Measurements from ENCODE around the gene OGN. TPM values are rescaled to one million over a fixed set of nuclear protein-coding genes. Genes with fewer than 3 reads are reported as not detected.

OGN gene
- total RNA-seq, 2 experiments from 2014 or later = not detected

GRCh38 chr9:92378865-92379560 lies 25.4 kb downstream of the OGN start:
- H3K9me3 Mint-ChIP-seq (ENCODE audit: low read depth) = peaks cover 9% of the 10 kb centered on the region
- intact Hi-C loops (cut with DNase I, micrococcal nuclease) = no loop called here
- no peak for DNase-seq
- H3K27me3 Mint-ChIP-seq = no peaks in the 10 kb centered on the region
- peaks cover 19% of the 10 kb centered on the region for H3K36me3 Mint-ChIP-seq (ENCODE audit: low read depth)
- peaks cover 17% of the 10 kb centered on the region for H3K4me1 Mint-ChIP-seq
- peak; percentile 57 for ATAC-seq
- ChIA-PET POLR2A (no interaction called here), CTCF (no interaction called here)
- no peak overlapping the region for H3K27ac Mint-ChIP-seq
- no peak overlapping the region for H3K4me3 Mint-ChIP-seq

- no peak for ATAC-seq
- no peak for DNase-seq
- Mint-ChIP-seq H3K27ac (no peak overlapping the region), H3K36me3 (ENCODE audit: low read depth) (peaks cover 22% of the 10 kb centered on the region), H3K9me3 (ENCODE audit: low read depth) (peaks cover 10% of the 10 kb centered on the region), H3K27me3 (no peaks in the 10 kb centered on the region), H3K4me3 (no peak overlapping the region), H3K4me1 (peaks cover 17% of the 10 kb centered on the region)
- POLR2A ChIA-PET = interaction anchor here (0.7 kb wide), 2 partner anchors 238 to 292 kb away, joined by 3 read pairs; no protein-coding TSS in a partner anchor
- CTCF ChIA-PET = no interaction called here
- intact Hi-C loops (cut with DNase I, micrococcal nuclease) = no loop called here
Measured at GRCh38 chr9:92377876-92378275, 26.5 kb downstream of the OGN start.

- DNase-seq (no peak), ATAC-seq (no peak)
- H3K27me3 Mint-ChIP-seq = no peaks in the 10 kb centered on the region
- intact Hi-C loops (cut with DNase I, micrococcal nuclease) = no loop called here
- H3K9me3 Mint-ChIP-seq (ENCODE audit: low read depth) = peaks cover 20% of the 10 kb centered on the region
- POLR2A ChIA-PET = no interaction called here
- peaks cover 39% of the 10 kb centered on the region for H3K36me3 Mint-ChIP-seq (ENCODE audit: low read depth)
- CTCF ChIA-PET = no interaction called here
- H3K27ac Mint-ChIP-seq = no peak overlapping the region
- peaks cover 4% of the 10 kb centered on the region for H3K4me1 Mint-ChIP-seq
- no peak overlapping the region for H3K4me3 Mint-ChIP-seq
Measured at GRCh38 chr9:92373167-92373566, 31.2 kb downstream of the OGN start.

- Mint-ChIP-seq H3K36me3 (ENCODE audit: low read depth) (peaks cover 29% of the 10 kb centered on the region), H3K4me3 (no peak overlapping the region), H3K27ac (no peak overlapping the region), H3K4me1 (no peaks in the 10 kb centered on the region), H3K27me3 (no peaks in the 10 kb centered on the region), H3K9me3 (ENCODE audit: low read depth) (peaks cover 13% of the 10 kb centered on the region)
- DNase-seq = no peak
- intact Hi-C loops (cut with DNase I, micrococcal nuclease) = no loop called here
- ChIA-PET CTCF (interaction anchor here (0.8 to 1.0 kb wide), 2 partner anchors 11 to 206 kb away, joined by 3 read pairs; no protein-coding TSS in a partner anchor), POLR2A (no interaction called here)
- no peak for ATAC-seq
Measured at GRCh38 chr9:92369075-92369474, 35.3 kb downstream of the OGN start.

GRCh38 chr9:92360083-92360482 lies 44.3 kb downstream of the OGN start:
- no peak overlapping the region for H3K27ac Mint-ChIP-seq
- POLR2A ChIA-PET = no interaction called here
- peaks cover 14% of the 10 kb centered on the region for H3K9me3 Mint-ChIP-seq (ENCODE audit: low read depth)
- intact Hi-C loops (cut with DNase I, micrococcal nuclease) = no loop called here
- no peaks in the 10 kb centered on the region for H3K27me3 Mint-ChIP-seq
- H3K4me3 Mint-ChIP-seq = no peak overlapping the region
- H3K36me3 Mint-ChIP-seq (ENCODE audit: low read depth) = peaks cover 29% of the 10 kb centered on the region
- no peak for ATAC-seq
- no peaks in the 10 kb centered on the region for H3K4me1 Mint-ChIP-seq
- DNase-seq = no peak
- CTCF ChIA-PET = interaction anchor here (0.8 kb wide), 1 partner anchor 8 kb away, joined by 4 read pairs; no protein-coding TSS in a partner anchor

GRCh38 chr9:92359394-92359995 lies 44.9 kb downstream of the OGN start:
- CTCF ChIA-PET = interaction anchor here (0.7 to 0.8 kb wide), 2 partner anchors 8 to 1726 kb away, joined by 3 to 4 read pairs; no protein-coding TSS in a partner anchor
- ATAC-seq = no peak
- intact Hi-C loops (cut with DNase I, micrococcal nuclease) = no loop called here
- Mint-ChIP-seq H3K4me3 (no peak overlapping the region), H3K27me3 (no peaks in the 10 kb centered on the region), H3K36me3 (ENCODE audit: low read depth) (peaks cover 33% of the 10 kb centered on the region), H3K27ac (no peak overlapping the region), H3K9me3 (ENCODE audit: low read depth) (peaks cover 19% of the 10 kb centered on the region), H3K4me1 (no peaks in the 10 kb centered on the region)
- no peak for DNase-seq
- POLR2A ChIA-PET = interaction anchor here (0.6 kb wide), 1 partner anchor 430 kb away, joined by 4 read pairs; no protein-coding TSS in a partner anchor

GRCh38 chr9:92353051-92353450 lies 51.3 kb downstream of the OGN start:
- peaks cover 4% of the 10 kb centered on the region for H3K4me1 Mint-ChIP-seq
- DNase-seq (no peak), ATAC-seq (no peak)
- peaks cover 54% of the 10 kb centered on the region for H3K36me3 Mint-ChIP-seq (ENCODE audit: low read depth)
- H3K4me3 Mint-ChIP-seq = no peak overlapping the region
- intact Hi-C loops (cut with DNase I, micrococcal nuclease) = no loop called here
- H3K27ac Mint-ChIP-seq = no peak overlapping the region
- no peaks in the 10 kb centered on the region for H3K27me3 Mint-ChIP-seq
- H3K9me3 Mint-ChIP-seq (ENCODE audit: low read depth) = peaks cover 17% of the 10 kb centered on the region
- ChIA-PET POLR2A (no interaction called here), CTCF (no interaction called here)

- peaks cover 46% of the 10 kb centered on the region for H3K36me3 Mint-ChIP-seq (ENCODE audit: low read depth)
- ATAC-seq = no peak
- peaks cover 6% of the 10 kb centered on the region for H3K9me3 Mint-ChIP-seq (ENCODE audit: low read depth)
- H3K27ac Mint-ChIP-seq = no peak overlapping the region
- ChIA-PET POLR2A (no interaction called here), CTCF (no interaction called here)
- H3K27me3 Mint-ChIP-seq = no peaks in the 10 kb centered on the region
- DNase-seq = no peak
- peaks cover 4% of the 10 kb centered on the region for H3K4me1 Mint-ChIP-seq
- no peak overlapping the region for H3K4me3 Mint-ChIP-seq
- intact Hi-C loops (cut with DNase I, micrococcal nuclease) = no loop called here
Measured at GRCh38 chr9:92350740-92351133, 53.6 kb downstream of the OGN start.

GRCh38 chr9:92349771-92350739 lies 54.3 kb downstream of the OGN start:
- intact Hi-C loops (cut with DNase I, micrococcal nuclease) = no loop called here
- DNase-seq (no peak), ATAC-seq (no peak)
- H3K27ac Mint-ChIP-seq = no peak overlapping the region
- ChIA-PET CTCF (no interaction called here), POLR2A (no interaction called here)
- peaks cover 5% of the 10 kb centered on the region for H3K9me3 Mint-ChIP-seq (ENCODE audit: low read depth)
- H3K4me3 Mint-ChIP-seq = no peak overlapping the region
- peaks cover 4% of the 10 kb centered on the region for H3K4me1 Mint-ChIP-seq
- H3K27me3 Mint-ChIP-seq = no peaks in the 10 kb centered on the region
- H3K36me3 Mint-ChIP-seq (ENCODE audit: low read depth) = peaks cover 42% of the 10 kb centered on the region

- Mint-ChIP-seq H3K36me3 (ENCODE audit: low read depth) (peaks cover 33% of the 10 kb centered on the region), H3K9me3 (ENCODE audit: low read depth) (peaks cover 3% of the 10 kb centered on the region), H3K4me1 (peaks cover under 1% of the 10 kb centered on the region), H3K4me3 (no peak overlapping the region), H3K27ac (no peak overlapping the region), H3K27me3 (no peaks in the 10 kb centered on the region)
- no peak for ATAC-seq
- intact Hi-C loops (cut with DNase I, micrococcal nuclease) = no loop called here
- no peak for DNase-seq
- CTCF ChIA-PET = no interaction called here
- POLR2A ChIA-PET = no interaction called here
Measured at GRCh38 chr9:92345582-92345981, 58.8 kb downstream of the OGN start.

- H3K27me3 Mint-ChIP-seq = no peaks in the 10 kb centered on the region
- no peak overlapping the region for H3K4me3 Mint-ChIP-seq
- CTCF ChIA-PET = interaction anchor here (0.5 to 1.3 kb wide), 4 partner anchors 24 to 302 kb away, joined by 3 to 5 read pairs (median 4); no protein-coding TSS in a partner anchor
- no peaks in the 10 kb centered on the region for H3K4me1 Mint-ChIP-seq
- no peak overlapping the region for H3K27ac Mint-ChIP-seq
- ATAC-seq (no peak), DNase-seq (no peak)
- POLR2A ChIA-PET = no interaction called here
- H3K36me3 Mint-ChIP-seq (ENCODE audit: low read depth) = peaks cover 42% of the 10 kb centered on the region
- H3K9me3 Mint-ChIP-seq (ENCODE audit: low read depth) = peaks cover 3% of the 10 kb centered on the region
- intact Hi-C loops (cut with DNase I, micrococcal nuclease) = no loop called here
Measured at GRCh38 chr9:92342825-92343488, 61.4 kb downstream of the OGN start.

Data from activated CD4-positive, alpha-beta T cell treated with anti-CD3 and anti-CD28 coated beads for 36 hours (primary cell).